NB4 (cell line): ENCODE results near the gene BTG2.

Source experiments
- MYC ChIP-seq: IDR thresholded peaks from 2 replicates; pipeline ENCODE4 v1.6.1; 2011; ENCODE audit warnings: low read depth, low read length
- POLR2A ChIP-seq: IDR thresholded peaks from 2 replicates; pipeline ENCODE4 v1.6.1; 2011; ENCODE audit warnings: mild to moderate bottlenecking; ENCODE audit not compliant: insufficient read length; ENCODE audit errors: extremely low read depth
- TF ChIP-seq, protein P1 (sequence below): IDR thresholded peaks from one replicate; pipeline ENCODE4 v1.5.1; 2012; ENCODE audit warnings: low read depth, low read length
- TF ChIP-seq, protein P2 (sequence below): IDR thresholded peaks from 2 replicates; pipeline ENCODE4 v1.6.1; 2011; ENCODE audit warnings: low read depth, low read length

DNA sequence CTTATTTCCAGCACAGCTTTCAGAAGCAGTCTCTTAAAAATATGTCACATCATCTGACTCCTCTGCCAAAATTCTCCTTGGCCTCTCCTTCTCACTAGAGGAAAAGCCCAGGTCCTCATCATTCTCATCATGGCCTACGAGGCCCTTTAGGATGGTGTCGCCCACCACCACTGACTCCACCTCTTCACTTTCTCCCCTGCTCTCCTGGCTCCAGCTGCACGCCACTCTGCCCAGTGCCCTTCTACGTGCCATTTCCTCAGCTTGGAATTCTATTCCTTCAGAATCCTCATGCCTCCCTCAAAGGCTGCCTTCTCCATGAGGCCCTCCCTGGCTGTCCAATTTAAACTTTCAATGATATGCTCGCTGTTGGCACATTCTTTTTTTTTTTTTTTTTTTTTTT lies 25.3 kb upstream of the BTG2 start:
- TF ChIP-seq, protein P1, sequence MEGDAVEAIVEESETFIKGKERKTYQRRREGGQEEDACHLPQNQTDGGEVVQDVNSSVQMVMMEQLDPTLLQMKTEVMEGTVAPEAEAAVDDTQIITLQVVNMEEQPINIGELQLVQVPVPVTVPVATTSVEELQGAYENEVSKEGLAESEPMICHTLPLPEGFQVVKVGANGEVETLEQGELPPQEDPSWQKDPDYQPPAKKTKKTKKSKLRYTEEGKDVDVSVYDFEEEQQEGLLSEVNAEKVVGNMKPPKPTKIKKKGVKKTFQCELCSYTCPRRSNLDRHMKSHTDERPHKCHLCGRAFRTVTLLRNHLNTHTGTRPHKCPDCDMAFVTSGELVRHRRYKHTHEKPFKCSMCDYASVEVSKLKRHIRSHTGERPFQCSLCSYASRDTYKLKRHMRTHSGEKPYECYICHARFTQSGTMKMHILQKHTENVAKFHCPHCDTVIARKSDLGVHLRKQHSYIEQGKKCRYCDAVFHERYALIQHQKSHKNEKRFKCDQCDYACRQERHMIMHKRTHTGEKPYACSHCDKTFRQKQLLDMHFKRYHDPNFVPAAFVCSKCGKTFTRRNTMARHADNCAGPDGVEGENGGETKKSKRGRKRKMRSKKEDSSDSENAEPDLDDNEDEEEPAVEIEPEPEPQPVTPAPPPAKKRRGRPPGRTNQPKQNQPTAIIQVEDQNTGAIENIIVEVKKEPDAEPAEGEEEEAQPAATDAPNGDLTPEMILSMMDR, result no peak
- TF ChIP-seq POLR2A (no peak), MYC (no peak)
- TF ChIP-seq, protein P2, sequence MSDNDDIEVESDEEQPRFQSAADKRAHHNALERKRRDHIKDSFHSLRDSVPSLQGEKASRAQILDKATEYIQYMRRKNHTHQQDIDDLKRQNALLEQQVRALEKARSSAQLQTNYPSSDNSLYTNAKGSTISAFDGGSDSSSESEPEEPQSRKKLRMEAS, result no peak
